ENCODE measurements around the gene UBE2D1. TPM values are rescaled to one million over a fixed set of nuclear protein-coding genes. Genes with fewer than 3 reads are reported as not detected.

The UBE2D1 gene
- total RNA-seq, 1 donor, result 20.3 TPM

DNA sequence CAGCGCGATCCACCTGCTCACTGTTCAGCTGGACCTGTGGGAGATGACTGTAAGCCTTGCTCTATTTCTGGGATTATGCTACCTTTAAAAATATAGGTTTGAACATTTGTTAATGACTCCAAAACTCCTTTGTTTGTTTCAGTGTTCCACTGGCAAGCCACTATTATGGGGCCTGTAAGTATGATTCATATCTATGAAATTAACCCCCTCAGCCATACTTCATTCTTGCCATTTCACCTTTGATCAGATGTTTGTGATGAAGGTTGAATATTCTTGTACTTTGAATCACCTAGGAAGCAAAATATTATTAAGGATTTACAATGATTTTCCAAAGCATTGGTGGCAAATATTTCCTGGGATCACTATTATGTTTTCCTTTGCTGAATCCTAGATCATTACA is 26.5 kb downstream of the UBE2D1 start:
- TF ChIP-seq, protein P1, sequence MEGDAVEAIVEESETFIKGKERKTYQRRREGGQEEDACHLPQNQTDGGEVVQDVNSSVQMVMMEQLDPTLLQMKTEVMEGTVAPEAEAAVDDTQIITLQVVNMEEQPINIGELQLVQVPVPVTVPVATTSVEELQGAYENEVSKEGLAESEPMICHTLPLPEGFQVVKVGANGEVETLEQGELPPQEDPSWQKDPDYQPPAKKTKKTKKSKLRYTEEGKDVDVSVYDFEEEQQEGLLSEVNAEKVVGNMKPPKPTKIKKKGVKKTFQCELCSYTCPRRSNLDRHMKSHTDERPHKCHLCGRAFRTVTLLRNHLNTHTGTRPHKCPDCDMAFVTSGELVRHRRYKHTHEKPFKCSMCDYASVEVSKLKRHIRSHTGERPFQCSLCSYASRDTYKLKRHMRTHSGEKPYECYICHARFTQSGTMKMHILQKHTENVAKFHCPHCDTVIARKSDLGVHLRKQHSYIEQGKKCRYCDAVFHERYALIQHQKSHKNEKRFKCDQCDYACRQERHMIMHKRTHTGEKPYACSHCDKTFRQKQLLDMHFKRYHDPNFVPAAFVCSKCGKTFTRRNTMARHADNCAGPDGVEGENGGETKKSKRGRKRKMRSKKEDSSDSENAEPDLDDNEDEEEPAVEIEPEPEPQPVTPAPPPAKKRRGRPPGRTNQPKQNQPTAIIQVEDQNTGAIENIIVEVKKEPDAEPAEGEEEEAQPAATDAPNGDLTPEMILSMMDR (IDR thresholded peaks at IDR 0.05; ENCODE audit: extremely low read depth, low read depth, low read length), result no peak
- Histone ChIP-seq H3K4me3 (ENCODE audit: insufficient read depth, low read length) (no peak overlapping the region), H3K4me2 (ENCODE audit: insufficient read depth, low read length) (no peak overlapping the region), H3K27me3 (ENCODE audit: insufficient read depth, low read length) (no peaks in the 10 kb centered on the region), H3K36me3 (ENCODE audit: insufficient read depth, low read length) (no peaks in the 10 kb centered on the region), H4K20me1 (ENCODE audit: insufficient read depth, low read length) (peaks cover 6% of the 10 kb centered on the region), H3K27ac (ENCODE audit: low read depth, low read length) (no peak overlapping the region), H3K9me3 (ENCODE audit: low read depth, low read length) (no peaks in the 10 kb centered on the region), H2AFZ (ENCODE audit: low read length) (no peak overlapping the region), H3K4me1 (ENCODE audit: insufficient read depth, low read length) (no peaks in the 10 kb centered on the region), H3K79me2 (ENCODE audit: insufficient read depth, low read length) (peaks cover 7% of the 10 kb centered on the region)
- no peak for DNase-seq (ENCODE audit: insufficient read length, low spot score, missing footprints)

DNA sequence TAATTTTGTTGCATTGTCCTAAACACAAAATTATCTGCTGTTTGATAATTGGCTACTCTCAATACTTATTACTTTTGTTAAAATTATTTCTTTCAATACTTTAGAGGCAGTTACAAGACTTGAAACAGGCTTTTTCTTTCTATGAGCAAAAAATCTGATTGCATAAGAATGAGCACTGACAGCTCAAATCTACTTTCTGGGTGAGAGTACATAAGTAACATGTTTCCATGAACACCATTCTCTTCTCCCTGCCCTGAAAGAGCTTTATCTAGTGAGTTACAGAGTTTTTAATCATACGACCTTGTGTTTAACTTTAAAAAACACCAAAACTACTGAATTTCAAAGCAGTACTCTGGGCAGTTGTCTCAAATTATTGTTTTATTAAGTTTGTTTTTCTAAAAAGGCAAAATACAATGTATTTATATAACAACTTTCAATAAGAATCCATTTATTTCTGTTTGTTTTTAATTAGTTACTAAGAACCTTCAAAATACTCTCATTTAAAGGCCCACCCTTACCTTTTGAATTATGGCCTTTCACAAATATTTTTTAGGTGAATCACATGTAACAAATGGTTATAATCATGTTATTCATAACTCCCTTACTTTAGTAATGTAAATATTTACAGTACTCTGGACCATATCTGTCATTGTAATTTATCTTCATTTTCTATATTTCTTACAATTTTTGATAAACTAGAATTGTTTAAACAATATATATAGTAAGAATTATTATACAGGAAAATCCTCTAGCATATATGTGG is 27.4 kb downstream of the UBE2D1 start:
- no peaks in the 10 kb centered on the region for H3K4me1 ChIP-seq (ENCODE audit: insufficient read depth, low read length)
- TF ChIP-seq, protein P1 (IDR thresholded peaks at IDR 0.05; ENCODE audit: extremely low read depth, low read depth, low read length), result no peak
- no peak overlapping the region for H2AFZ ChIP-seq (ENCODE audit: low read length)
- H4K20me1 ChIP-seq (ENCODE audit: insufficient read depth, low read length), result no peaks in the 10 kb centered on the region
- H3K79me2 ChIP-seq (ENCODE audit: insufficient read depth, low read length), result peaks cover 2% of the 10 kb centered on the region
- no peak overlapping the region for H3K27ac ChIP-seq (ENCODE audit: low read depth, low read length)
- H3K4me3 ChIP-seq (ENCODE audit: insufficient read depth, low read length), result no peak overlapping the region
- no peaks in the 10 kb centered on the region for H3K36me3 ChIP-seq (ENCODE audit: insufficient read depth, low read length)
- no peak overlapping the region for H3K4me2 ChIP-seq (ENCODE audit: insufficient read depth, low read length)
- H3K9me3 ChIP-seq (ENCODE audit: low read depth, low read length), result no peaks in the 10 kb centered on the region
- H3K27me3 ChIP-seq (ENCODE audit: insufficient read depth, low read length), result no peaks in the 10 kb centered on the region
- no peak for DNase-seq (ENCODE audit: insufficient read length, low spot score, missing footprints)

GRCh38 chr10:58367069-58367468 is 32.3 kb downstream of the UBE2D1 start:
- DNase-seq (ENCODE audit: insufficient read length, low spot score, missing footprints), result no peak
- H3K27ac ChIP-seq (ENCODE audit: low read depth, low read length), result no peak overlapping the region
- no peaks in the 10 kb centered on the region for H3K9me3 ChIP-seq (ENCODE audit: low read depth, low read length)
- no peak overlapping the region for H3K4me2 ChIP-seq (ENCODE audit: insufficient read depth, low read length)
- H2AFZ ChIP-seq (ENCODE audit: low read length), result no peak overlapping the region
- TF ChIP-seq, protein P1 (IDR thresholded peaks at IDR 0.05; ENCODE audit: extremely low read depth, low read depth, low read length), result no peak
- H4K20me1 ChIP-seq (ENCODE audit: insufficient read depth, low read length), result no peaks in the 10 kb centered on the region
- no peaks in the 10 kb centered on the region for H3K4me1 ChIP-seq (ENCODE audit: insufficient read depth, low read length)
- H3K27me3 ChIP-seq (ENCODE audit: insufficient read depth, low read length), result no peaks in the 10 kb centered on the region
- H3K4me3 ChIP-seq (ENCODE audit: insufficient read depth, low read length), result no peak overlapping the region
- no peaks in the 10 kb centered on the region for H3K79me2 ChIP-seq (ENCODE audit: insufficient read depth, low read length)
- H3K36me3 ChIP-seq (ENCODE audit: insufficient read depth, low read length), result no peaks in the 10 kb centered on the region

GRCh38 chr10:58371473-58371872 is 36.7 kb downstream of the UBE2D1 start:
- no peaks in the 10 kb centered on the region for H4K20me1 ChIP-seq (ENCODE audit: insufficient read depth, low read length)
- H3K79me2 ChIP-seq (ENCODE audit: insufficient read depth, low read length), result no peaks in the 10 kb centered on the region
- H3K27me3 ChIP-seq (ENCODE audit: insufficient read depth, low read length), result no peaks in the 10 kb centered on the region
- no peaks in the 10 kb centered on the region for H3K36me3 ChIP-seq (ENCODE audit: insufficient read depth, low read length)
- no peaks in the 10 kb centered on the region for H3K9me3 ChIP-seq (ENCODE audit: low read depth, low read length)
- TF ChIP-seq, protein P1 (IDR thresholded peaks at IDR 0.05; ENCODE audit: extremely low read depth, low read depth, low read length), result no peak
- H3K4me1 ChIP-seq (ENCODE audit: insufficient read depth, low read length), result no peaks in the 10 kb centered on the region
- H3K4me2 ChIP-seq (ENCODE audit: insufficient read depth, low read length), result no peak overlapping the region
- no peak for DNase-seq (ENCODE audit: insufficient read length, low spot score, missing footprints)
- no peak overlapping the region for H3K4me3 ChIP-seq (ENCODE audit: insufficient read depth, low read length)
- no peak overlapping the region for H3K27ac ChIP-seq (ENCODE audit: low read depth, low read length)
- no peak overlapping the region for H2AFZ ChIP-seq (ENCODE audit: low read length)

Measured in osteoblast (primary cell).